ENCODE data around the gene OR2L13. TPM values are rescaled to one million over a fixed set of nuclear protein-coding genes. Genes with fewer than 3 reads are reported as not detected.

Gene OR2L13
- total RNA-seq, 1 experiment from 2014 or later = not detected

DNA sequence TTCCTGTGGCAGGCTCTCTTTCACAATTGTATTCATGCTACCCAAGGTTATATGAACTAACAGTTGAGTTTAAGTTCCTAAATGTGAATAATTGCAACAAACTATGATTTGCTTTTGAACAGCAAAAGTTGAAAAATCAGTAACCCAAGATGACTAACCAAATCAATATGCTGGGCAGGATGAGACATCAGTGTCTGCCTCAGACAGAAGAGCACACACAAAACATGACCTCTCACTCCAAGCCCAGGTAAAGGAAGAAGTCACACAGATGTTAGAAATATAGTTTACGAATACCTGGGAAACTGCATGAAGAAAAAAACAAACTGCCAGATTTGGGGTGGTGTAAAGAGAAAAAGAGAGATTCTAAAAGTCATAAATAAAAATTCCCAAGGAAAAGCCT, 3.5 kb downstream of the OR2L13 start:
- H3K23ac ChIP-seq (ENCODE audit: insufficient read length, low read depth, low read length) = no peak overlapping the region
- H4K20me1 ChIP-seq (ENCODE audit: control insufficient read depth, insufficient read depth, insufficient read length) = no peaks in the 10 kb centered on the region
- Mint-ChIP-seq H3K9me3 (peaks cover 83 to 89% of the 10 kb centered on the region in 2 experiments), H3K36me3 (ENCODE audit: insufficient read depth in 1 of 3, low read depth in 3 of 3) (peaks cover 8 to 30% (median 16%) of the 10 kb centered on the region in 3 experiments; a peak in 5 of 7 replicates), H3K4me1 (no peaks in the 10 kb centered on the region), H3K27me3 (ENCODE audit: low read depth) (no peaks in the 10 kb centered on the region; the same call in 1 of the 2 replicates), H3K27ac (no peak overlapping the region), H3K4me3 (no peak overlapping the region)
- no peak overlapping the region for H2BK15ac ChIP-seq (ENCODE audit: low read depth, low read length)
- no peaks in the 10 kb centered on the region for H3K23me2 ChIP-seq (ENCODE audit: insufficient read length, low read depth, low read length, poor library complexity, severe bottlenecking)
- no peak overlapping the region for H2BK5ac ChIP-seq (ENCODE audit: insufficient read length, low read length)
- H3K27me3 ChIP-seq (ENCODE audit: insufficient read depth, low read length) = no peaks in the 10 kb centered on the region
- H3K9me3 ChIP-seq (ENCODE audit: control insufficient read depth, low read depth, low read length) = peaks cover 73% of the 10 kb centered on the region
- H3T11ph ChIP-seq (ENCODE audit: low read length) = no peak overlapping the region
- H2BK12ac ChIP-seq (ENCODE audit: insufficient read length, low read depth, low read length) = no peak overlapping the region
- H3K4ac ChIP-seq (ENCODE audit: low read depth, low read length) = no peak overlapping the region
- no peak overlapping the region for H2AFZ ChIP-seq (ENCODE audit: low read length)
- H3K14ac ChIP-seq (ENCODE audit: insufficient read depth, low read length) = no peak overlapping the region
- no peak overlapping the region for H4K5ac ChIP-seq (ENCODE audit: insufficient read length, low read depth, low read length)
- H3K4me1 ChIP-seq (ENCODE audit: insufficient read depth, low read length) = no peaks in the 10 kb centered on the region
- TF ChIP-seq, protein P1, sequence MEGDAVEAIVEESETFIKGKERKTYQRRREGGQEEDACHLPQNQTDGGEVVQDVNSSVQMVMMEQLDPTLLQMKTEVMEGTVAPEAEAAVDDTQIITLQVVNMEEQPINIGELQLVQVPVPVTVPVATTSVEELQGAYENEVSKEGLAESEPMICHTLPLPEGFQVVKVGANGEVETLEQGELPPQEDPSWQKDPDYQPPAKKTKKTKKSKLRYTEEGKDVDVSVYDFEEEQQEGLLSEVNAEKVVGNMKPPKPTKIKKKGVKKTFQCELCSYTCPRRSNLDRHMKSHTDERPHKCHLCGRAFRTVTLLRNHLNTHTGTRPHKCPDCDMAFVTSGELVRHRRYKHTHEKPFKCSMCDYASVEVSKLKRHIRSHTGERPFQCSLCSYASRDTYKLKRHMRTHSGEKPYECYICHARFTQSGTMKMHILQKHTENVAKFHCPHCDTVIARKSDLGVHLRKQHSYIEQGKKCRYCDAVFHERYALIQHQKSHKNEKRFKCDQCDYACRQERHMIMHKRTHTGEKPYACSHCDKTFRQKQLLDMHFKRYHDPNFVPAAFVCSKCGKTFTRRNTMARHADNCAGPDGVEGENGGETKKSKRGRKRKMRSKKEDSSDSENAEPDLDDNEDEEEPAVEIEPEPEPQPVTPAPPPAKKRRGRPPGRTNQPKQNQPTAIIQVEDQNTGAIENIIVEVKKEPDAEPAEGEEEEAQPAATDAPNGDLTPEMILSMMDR (conservative IDR thresholded peaks at IDR 0.05) = no peak
- no peak for DNase-seq
- H2BK20ac ChIP-seq (ENCODE audit: low read depth, low read length, poor library complexity, severe bottlenecking) = no peak overlapping the region
- no peak overlapping the region for H4K91ac ChIP-seq (ENCODE audit: insufficient read length, low read depth, low read length)
- no peak overlapping the region for H2AK5ac ChIP-seq (ENCODE audit: insufficient read length, low read length)
- no peak overlapping the region for H4K8ac ChIP-seq (replicated peaks; ENCODE audit: insufficient read length, low read depth, low read length)
- H3K79me2 ChIP-seq (ENCODE audit: insufficient read depth, low read length) = no peaks in the 10 kb centered on the region
- no peak overlapping the region for H3K27ac ChIP-seq (ENCODE audit: insufficient read length, low read depth, low read length)
- WGBS (ENCODE audit: extremely low coverage, insufficient read length, low lambda C conversion rate) = no CpG with 5 or more reads among the region's 1 CpG
- H3K79me1 ChIP-seq (ENCODE audit: insufficient read depth, low read depth, low read length, poor library complexity, severe bottlenecking) = no peaks in the 10 kb centered on the region
- H3K4me2 ChIP-seq (ENCODE audit: insufficient read depth, insufficient read length, low read length) = no peak overlapping the region
- no peak overlapping the region for H3K56ac ChIP-seq (ENCODE audit: insufficient read length, low read depth, low read length)
- H3K9ac ChIP-seq (ENCODE audit: extremely low read depth, insufficient read length, low read length) = no peak overlapping the region
- H2BK120ac ChIP-seq (ENCODE audit: low read depth, low read length, poor library complexity, severe bottlenecking) = no peak overlapping the region
- H3K18ac ChIP-seq (ENCODE audit: insufficient read length, low read depth, low read length) = no peak overlapping the region
